SK-N-SH (cell line): Measurements from ENCODE around the gene CPVL. TPM values are rescaled to one million over a fixed set of nuclear protein-coding genes. Genes with fewer than 3 reads are reported as not detected.

ENCODE experiments used
- CTCF ChIA-PET: fragments of 300-600, 350-600 bp; formaldehyde crosslinking; extraction: SDS; loops from one replicate; lab custom pipeline; 2021; lab: Yijun Ruan, JAX
- POLR2A ChIA-PET: fragments of 350-600 bp; sonication (Branson Sonifier 250); formaldehyde crosslinking; extraction: SDS; loops from one replicate; lab custom pipeline; 2020; ENCODE audit warnings: antibody characterized with exemption, inconsistent platforms; lab: Yijun Ruan, JAX
- DNase-seq: peaks from one replicate; pipeline ENCODE4 v3.0.0; 2012
- H2AFZ ChIP-seq: fragments of 200-600 bp; sonication (generic); 2 replicates; pipeline ENCODE4 v1.8.1; 2016; ENCODE audit warnings: antibody characterized with exemption, mild to moderate bottlenecking, low read depth
- H3F3A ChIP-seq: fragments of 200-600 bp; sonication (generic); replicated peaks from 2 replicates; pipeline ENCODE3; 2016; ENCODE audit warnings: antibody characterized with exemption, mild to moderate bottlenecking; ENCODE audit not compliant: insufficient read depth
- H3K27ac ChIP-seq, 2 experiments: fragments of 200-500 bp in 1 of 2; fragments of 200-600 bp in 1 of 2; sonication (Bioruptor generic) in 1 of 2; sonication (generic), shearing (Covaris generic) in 1 of 2; 2 replicates each; pipeline versions ENCODE4 v1.5.1 to v1.6.1; 2014 to 2016; ENCODE audit warnings: low read depth in 2 of 2, inconsistent platforms in 1 of 2, low read length in 1 of 2, mild to moderate bottlenecking in 1 of 2, mixed read lengths in 1 of 2
- H3K27me3 ChIP-seq: fragments of 200-600 bp; sonication (generic), shearing (Covaris generic); 2 replicates; pipeline ENCODE4 v1.6.1; 2016; ENCODE audit warnings: mixed run types; ENCODE audit not compliant: insufficient read depth
- H3K36me3 ChIP-seq, 2 experiments: fragments of 200-500 bp in 1 of 2; fragments of 200-600 bp in 1 of 2; sonication (Bioruptor generic) in 1 of 2; sonication (generic) in 1 of 2; replicated peaks in 1 of 2; 2 replicates each; pipeline versions ENCODE3 to v1.5.1; 2014 to 2016; ENCODE audit warnings: low read length in 1 of 2, mild to moderate bottlenecking in 1 of 2; ENCODE audit not compliant: insufficient read depth in 2 of 2, control insufficient read depth in 1 of 2
- H3K4me1 ChIP-seq, 2 experiments: fragments of 200-500 bp in 1 of 2; fragments of 200-600 bp in 1 of 2; sonication (Bioruptor generic) in 1 of 2; sonication (generic), shearing (Covaris generic) in 1 of 2; 2 replicates each; pipeline versions ENCODE4 v1.5.1 to v1.6.1; 2014 to 2016; ENCODE audit warnings: low read depth in 1 of 2, low read length in 1 of 2, mixed run types in 1 of 2; ENCODE audit not compliant: insufficient read depth in 2 of 2, control insufficient read depth in 1 of 2
- H3K4me2 ChIP-seq: fragments of 200-600 bp; sonication (generic), shearing (Covaris generic); 2 replicates; pipeline ENCODE4 v1.6.1; 2017; ENCODE audit warnings: mixed run types
- H3K4me3 ChIP-seq, 2 experiments: fragments of 200-500 bp in 1 of 2; fragments of 200-600 bp in 1 of 2; sonication (Bioruptor generic) in 1 of 2; sonication (generic), shearing (Covaris generic) in 1 of 2; 2 replicates each; pipeline versions ENCODE4 v1.5.1 to v1.8.1; 2014 to 2016; ENCODE audit warnings: low read depth in 2 of 2, inconsistent platforms in 1 of 2, low read length in 1 of 2, mild to moderate bottlenecking in 1 of 2, mixed read lengths in 1 of 2, moderate library complexity in 1 of 2
- H3K79me2 ChIP-seq: fragments of 200-600 bp; sonication (generic); 2 replicates; pipeline ENCODE4 v1.8.1; 2017; ENCODE audit warnings: mild to moderate bottlenecking; ENCODE audit not compliant: insufficient read depth
- H3K9ac ChIP-seq: fragments of 200-600 bp; sonication (generic); 2 replicates; pipeline ENCODE4 v1.6.1; 2017; ENCODE audit warnings: mixed run types
- H3K9me2 ChIP-seq: fragments of 200-600 bp; sonication (generic); 2 replicates; pipeline ENCODE4 v1.6.1; 2017; ENCODE audit warnings: mixed run types
- H3K9me3 ChIP-seq: fragments of 200-600 bp; sonication (generic); 2 replicates; pipeline ENCODE4 v1.6.1; 2017; ENCODE audit warnings: mixed run types, mild to moderate bottlenecking, moderate library complexity
- H4K20me1 ChIP-seq: fragments of 200-600 bp; sonication (generic); 2 replicates; pipeline ENCODE4 v1.6.1; 2017; ENCODE audit warnings: mild to moderate bottlenecking, mixed run types; ENCODE audit not compliant: insufficient read depth
- CHD2 ChIP-seq: fragments of 150-350 bp; IDR thresholded peaks from 2 replicates; pipeline ENCODE4 v1.6.1; 2018; ENCODE audit warnings: low read length; ENCODE audit not compliant: partially characterized antibody
- ELF1 ChIP-seq: IDR thresholded peaks from 2 replicates; pipeline ENCODE4 v1.4.0; 2012
- EZH2phosphoT487 ChIP-seq: fragments of 200-600 bp; sonication (generic); IDR thresholded peaks from 2 replicates; pipeline ENCODE4 v1.6.1; 2017; ENCODE audit warnings: low read depth, mixed run types, mild to moderate bottlenecking, antibody characterized with exemption, moderate library complexity, borderline replicate concordance
- FOXJ3 ChIP-seq: sonication (generic); formaldehyde crosslinking; IDR thresholded peaks from 2 replicates; pipeline ENCODE4 v1.5.1; 2020; ENCODE audit warnings: mild to moderate bottlenecking, missing genetic modification reagents
- GABPA ChIP-seq: IDR thresholded peaks from 2 replicates; pipeline ENCODE4 v1.4.0; 2012; ENCODE audit warnings: low read depth, mild to moderate bottlenecking
- GATA2 ChIP-seq: sonication (generic); formaldehyde crosslinking; IDR thresholded peaks from 2 replicates; pipeline ENCODE4 v1.5.0; 2020; ENCODE audit warnings: mild to moderate bottlenecking, missing genetic modification reagents
- JUND ChIP-seq: IDR thresholded peaks from 2 replicates; pipeline ENCODE4 v1.4.0; 2012
- MEF2A ChIP-seq: IDR thresholded peaks from 2 replicates; pipeline ENCODE4 v1.4.0; 2012; ENCODE audit warnings: low read depth, borderline replicate concordance
- NRF1 ChIP-seq: IDR thresholded peaks from 2 replicates; pipeline ENCODE4 v1.6.1; 2012; ENCODE audit warnings: low read depth, mild to moderate bottlenecking, low read length
- PBX3 ChIP-seq: IDR thresholded peaks from 2 replicates; pipeline ENCODE4; 2012
- POLR2AphosphoS5 ChIP-seq: IDR thresholded peaks from 2 replicates; pipeline ENCODE4 v1.6.1; 2012; ENCODE audit warnings: low read depth, low read length
- RCOR1 ChIP-seq: fragments of 150-350 bp; IDR thresholded peaks from 2 replicates; pipeline ENCODE4 v1.6.1; 2017; ENCODE audit warnings: antibody characterized with exemption, low read length
- REST ChIP-seq: IDR thresholded peaks from 2 replicates; pipeline ENCODE4 v1.6.1; 2012; ENCODE audit warnings: mild to moderate bottlenecking, low read depth, low read length, moderate library complexity
- RXRA ChIP-seq: IDR thresholded peaks from 2 replicates; pipeline ENCODE4 v1.4.0; 2012; ENCODE audit warnings: low read depth, mild to moderate bottlenecking, borderline replicate concordance
- SIN3A ChIP-seq: IDR thresholded peaks from 2 replicates; pipeline ENCODE4 v1.6.1; 2012; ENCODE audit warnings: low read depth, mild to moderate bottlenecking, low read length, moderate library complexity, borderline replicate concordance
- TAF1 ChIP-seq: IDR thresholded peaks from 2 replicates; pipeline ENCODE4 v1.6.1; 2012; ENCODE audit warnings: low read depth, mild to moderate bottlenecking, low read length, moderate library complexity, borderline replicate concordance
- USF1 ChIP-seq: IDR thresholded peaks from 2 replicates; pipeline ENCODE4 v1.4.0; 2012; ENCODE audit warnings: low read depth, borderline replicate concordance
- ZBTB33 ChIP-seq: IDR thresholded peaks from 2 replicates; pipeline ENCODE4 v1.4.0; 2012; ENCODE audit warnings: low read depth, borderline replicate concordance
- WGBS: methylation state at CpG from one replicate; pipeline ENCODE4 v1.1.6; 2017; ENCODE audit warnings: low lambda C conversion rate; 5-methylcytosine and 5-hydroxymethylcytosine counted together
- polyA plus RNA-seq, 3 experiments: library from polyadenylated mRNA; depleted of rRNA; stranded (reverse); fragments of >200 nt; gene quantifications; 2 replicates each; pipeline ENCODE4 v1.2.3, GENCODE V29; 2012
- TF ChIP-seq, protein P1 (sequence below): fragments of 150-350 bp; IDR thresholded peaks from 2 replicates; pipeline ENCODE4 v1.6.1; 2017; ENCODE audit warnings: antibody characterized with exemption, low read length, low read depth, borderline replicate concordance

Gene CPVL
- polyA plus RNA-seq, 1 of the 3 experiments (the other 2 are of a cell fraction), result not detected

DNA sequence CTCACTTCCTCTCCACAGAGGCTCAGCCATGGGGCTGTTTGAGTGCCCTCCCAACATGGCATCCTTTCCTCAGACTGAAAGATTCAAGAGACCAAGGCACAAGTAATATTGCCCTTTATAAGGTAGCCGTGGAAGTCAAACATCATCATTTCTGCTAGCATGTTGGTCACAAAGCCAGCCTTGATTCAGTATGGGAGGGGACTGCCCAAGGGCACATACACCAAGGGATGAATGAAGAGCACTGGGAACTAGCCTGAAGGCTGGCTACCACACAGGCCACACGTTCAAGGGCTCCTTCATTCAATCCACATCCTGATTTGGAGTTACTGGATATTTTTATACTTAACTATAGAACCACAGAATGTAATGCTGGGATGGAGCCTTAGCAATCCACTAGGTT, 39.3 kb downstream of the CPVL start:
- POLR2A ChIA-PET, result interaction anchor here (1.0 to 1.7 kb wide), 2 partner anchors 151 to 180 kb away, joined by 3 to 6 read pairs; no protein-coding TSS in a partner anchor
- Histone ChIP-seq H3K27ac (no peak overlapping the region), H3K9ac (no peak overlapping the region), H3K79me2 (no peaks in the 10 kb centered on the region), H3K36me3 (no peaks in the 10 kb centered on the region), H2AFZ (no peak overlapping the region), H3F3A (no peaks in the 10 kb centered on the region), H3K4me3 (no peak overlapping the region), H3K27me3 (peaks cover 15% of the 10 kb centered on the region), H3K9me3 (no peaks in the 10 kb centered on the region), H3K4me1 (peaks cover 0 to 16% of the 10 kb centered on the region in 2 experiments; a peak in 1 of 4 replicates), H4K20me1 (no peaks in the 10 kb centered on the region), H3K4me2 (no peak overlapping the region)
- WGBS, result 54% methylated on average over 2 of the region's 2 CpGs
- CTCF ChIA-PET, result interaction anchor here (0.6 to 48.2 kb wide), 82 partner anchors 8 to 807 kb away, joined by 3 to 1647 read pairs (median 5); partner anchors contain the start of genes CPVL and TRIL
- no peak for TF ChIP-seq SIN3A
- no peak for TF ChIP-seq ELF1
- TF ChIP-seq, protein P1, sequence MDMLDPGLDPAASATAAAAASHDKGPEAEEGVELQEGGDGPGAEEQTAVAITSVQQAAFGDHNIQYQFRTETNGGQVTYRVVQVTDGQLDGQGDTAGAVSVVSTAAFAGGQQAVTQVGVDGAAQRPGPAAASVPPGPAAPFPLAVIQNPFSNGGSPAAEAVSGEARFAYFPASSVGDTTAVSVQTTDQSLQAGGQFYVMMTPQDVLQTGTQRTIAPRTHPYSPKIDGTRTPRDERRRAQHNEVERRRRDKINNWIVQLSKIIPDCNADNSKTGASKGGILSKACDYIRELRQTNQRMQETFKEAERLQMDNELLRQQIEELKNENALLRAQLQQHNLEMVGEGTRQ, result no peak
- no peak for TF ChIP-seq MEF2A
- TF ChIP-seq GATA2 (CRISPR knock-in tag), result no peak
- TF ChIP-seq POLR2AphosphoS5, result no peak
- TF ChIP-seq TAF1, result no peak
- TF ChIP-seq, all 33 proteins: peak for 0
- DNase-seq, result no peak
- H3K9me2 ChIP-seq, result no peaks in the 10 kb centered on the region

DNA sequence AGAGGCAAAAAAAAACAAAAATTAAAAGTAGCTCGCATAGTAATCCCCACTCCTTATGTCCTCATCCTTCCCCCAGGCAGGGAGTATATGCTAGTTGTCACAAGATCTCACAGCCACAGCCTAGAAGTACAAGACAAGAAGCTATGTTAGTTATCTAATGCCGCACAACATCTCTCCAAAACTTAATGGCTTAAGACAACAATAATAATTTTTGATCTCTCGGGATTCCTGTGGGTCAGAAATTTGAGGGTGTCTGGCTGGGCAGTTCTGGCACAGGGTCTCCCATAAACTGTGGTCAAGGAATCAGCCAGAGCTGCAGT, 39.7 kb downstream of the CPVL start:
- ChIA-PET POLR2A (interaction anchor here (1.0 to 1.7 kb wide), 2 partner anchors 150 to 179 kb away, joined by 3 to 6 read pairs; no protein-coding TSS in a partner anchor), CTCF (interaction anchor here (0.6 to 48.2 kb wide), 84 partner anchors 8 to 807 kb away, joined by 3 to 1647 read pairs (median 5); partner anchors contain the start of genes CHN2, CPVL and TRIL)
- H3K4me3 ChIP-seq, result no peak overlapping the region; a peak in 1 of 4 replicates
- no peak overlapping the region for H3K9ac ChIP-seq
- H3K79me2 ChIP-seq, result no peaks in the 10 kb centered on the region
- H3K27me3 ChIP-seq, result peaks cover 15% of the 10 kb centered on the region
- H4K20me1 ChIP-seq, result no peaks in the 10 kb centered on the region
- no peaks in the 10 kb centered on the region for H3F3A ChIP-seq
- H3K4me2 ChIP-seq, result no peak overlapping the region
- no peaks in the 10 kb centered on the region for H3K36me3 ChIP-seq
- no peak for DNase-seq
- TF ChIP-seq CHD2, result no peak
- TF ChIP-seq NRF1, result no peak
- TF ChIP-seq ZBTB33, result no peak
- no peak for TF ChIP-seq USF1
- TF ChIP-seq RXRA, result no peak
- no peak for TF ChIP-seq FOXJ3
- no peak for TF ChIP-seq EZH2phosphoT487
- no peak for TF ChIP-seq REST
- TF ChIP-seq GABPA, result no peak
- TF ChIP-seq JUND, result no peak
- TF ChIP-seq PBX3, result no peak
- TF ChIP-seq TAF1, result no peak
- TF ChIP-seq RCOR1, result no peak
- TF ChIP-seq GATA2 (CRISPR knock-in tag), result no peak
- no peak for TF ChIP-seq SIN3A
- no peak for TF ChIP-seq MEF2A
- 36% methylated on average over 3 of the region's 3 CpGs for WGBS
- H3K9me3 ChIP-seq, result no peaks in the 10 kb centered on the region
- peaks cover 0 to 16% of the 10 kb centered on the region in 2 experiments; a peak in 1 of 4 replicates for H3K4me1 ChIP-seq
- no peak overlapping the region for H3K27ac ChIP-seq
- H2AFZ ChIP-seq, result no peak overlapping the region
- H3K9me2 ChIP-seq, result no peaks in the 10 kb centered on the region
